Activated gamma-delta T cell treated with Interleukin-2 at 50 U/mL for 16 hours (primary cell): ENCODE data around the gene PSKH1.
"Not testable (repeated sequence)": the region's sequence is repeated elsewhere in the genome, so short reads cannot be mapped to it uniquely, and the experiment has no call there.

Experiments used
- DNase-seq: peaks from one replicate; pipeline ENCODE4 v3.0.0-alpha.2; 2020

Gene PSKH1

DNA sequence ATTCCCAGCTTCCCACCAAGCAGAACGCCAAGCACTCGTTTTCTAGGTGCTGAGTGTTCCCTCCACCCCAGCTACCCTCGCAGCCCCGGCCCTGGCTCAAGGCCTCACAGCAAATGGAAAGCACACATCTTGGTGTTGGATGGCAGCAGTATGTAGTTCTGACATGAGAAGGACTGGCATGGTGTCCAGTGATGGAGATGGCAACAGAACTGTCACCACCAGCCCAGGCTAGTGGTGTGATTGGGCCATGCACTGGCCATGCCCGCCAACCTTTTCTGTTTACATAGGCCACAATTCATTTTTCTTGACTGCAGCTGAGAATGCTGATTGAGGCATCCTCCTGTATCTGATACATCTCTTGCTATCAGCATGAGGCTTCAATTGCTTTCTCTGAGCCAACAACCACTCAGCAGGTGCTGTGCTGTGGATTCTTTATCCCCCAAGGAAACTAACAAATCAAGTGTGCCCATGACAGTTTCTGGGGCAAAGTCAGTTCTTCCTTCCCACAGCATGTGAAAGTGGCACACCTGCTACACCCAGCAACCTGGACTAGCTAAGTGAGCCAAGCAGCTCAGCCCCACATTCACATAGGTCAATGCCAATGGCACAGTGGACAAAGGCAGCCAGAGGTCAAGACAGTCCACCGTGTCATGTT lies 71.5 kb downstream of the PSKH1 start:
- DNase-seq: no peak

DNA sequence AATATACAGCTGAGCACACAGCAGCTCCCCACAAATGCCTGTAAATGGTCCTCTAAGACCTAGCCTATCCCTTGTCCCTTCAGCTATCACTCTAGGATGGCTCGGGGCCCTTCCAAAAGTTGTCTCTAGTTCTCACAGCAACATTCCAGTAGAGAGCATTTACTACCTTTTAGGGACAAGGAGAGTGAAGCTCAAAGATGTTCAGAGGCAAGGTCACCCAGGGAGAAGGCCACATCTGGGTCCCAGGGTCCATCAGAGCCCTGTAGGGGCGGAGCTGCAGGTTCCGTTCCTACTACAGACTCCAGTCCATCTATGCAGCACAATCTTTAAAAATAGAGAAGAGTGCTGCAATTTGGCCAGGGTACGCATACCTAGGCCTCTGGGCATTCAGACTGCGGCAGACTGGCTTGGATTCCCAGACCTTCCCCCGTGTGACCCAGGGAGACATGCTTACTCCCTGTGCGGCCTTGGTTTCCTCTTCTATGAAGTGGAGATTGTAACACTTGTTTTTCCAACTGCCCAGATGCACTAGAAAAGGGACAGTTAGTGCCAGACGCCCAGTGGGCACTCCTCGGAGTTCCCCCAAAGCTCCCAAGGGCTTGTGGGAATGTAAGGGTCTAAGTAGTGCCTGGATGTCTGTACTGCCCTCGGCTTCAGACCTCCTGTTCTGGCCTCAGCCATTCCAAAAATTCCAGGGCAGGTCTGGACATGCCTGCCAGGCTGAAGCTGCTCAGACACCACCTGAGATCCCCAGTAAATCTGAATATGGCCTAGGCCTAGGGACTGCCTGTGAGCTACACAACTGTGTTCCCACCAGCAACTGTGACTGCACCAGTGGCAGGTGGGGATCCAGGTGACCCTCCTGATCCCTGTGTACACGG lies 72.9 kb downstream of the PSKH1 start:
- no peak for DNase-seq

- DNase-seq: no peak
Observed at GRCh38 chr16:67966549-67967182, 73.6 kb downstream of the PSKH1 start.

GRCh38 chr16:67967183-67967957 lies 74.3 kb downstream of the PSKH1 start:
- DNase-seq: no peak

- no peak for DNase-seq
Observed at GRCh38 chr16:67967958-67968399, 74.9 kb downstream of the PSKH1 start.

- DNase-seq: peak; percentile 79
Observed at GRCh38 chr16:67968400-67969253, 75.6 kb downstream of the PSKH1 start, which contains the start of gene SLC12A4. Gene SLC12A4 (minus strand): TSS chr16:67968637. CDS start chr16:67968553, 84 bp downstream.

DNA sequence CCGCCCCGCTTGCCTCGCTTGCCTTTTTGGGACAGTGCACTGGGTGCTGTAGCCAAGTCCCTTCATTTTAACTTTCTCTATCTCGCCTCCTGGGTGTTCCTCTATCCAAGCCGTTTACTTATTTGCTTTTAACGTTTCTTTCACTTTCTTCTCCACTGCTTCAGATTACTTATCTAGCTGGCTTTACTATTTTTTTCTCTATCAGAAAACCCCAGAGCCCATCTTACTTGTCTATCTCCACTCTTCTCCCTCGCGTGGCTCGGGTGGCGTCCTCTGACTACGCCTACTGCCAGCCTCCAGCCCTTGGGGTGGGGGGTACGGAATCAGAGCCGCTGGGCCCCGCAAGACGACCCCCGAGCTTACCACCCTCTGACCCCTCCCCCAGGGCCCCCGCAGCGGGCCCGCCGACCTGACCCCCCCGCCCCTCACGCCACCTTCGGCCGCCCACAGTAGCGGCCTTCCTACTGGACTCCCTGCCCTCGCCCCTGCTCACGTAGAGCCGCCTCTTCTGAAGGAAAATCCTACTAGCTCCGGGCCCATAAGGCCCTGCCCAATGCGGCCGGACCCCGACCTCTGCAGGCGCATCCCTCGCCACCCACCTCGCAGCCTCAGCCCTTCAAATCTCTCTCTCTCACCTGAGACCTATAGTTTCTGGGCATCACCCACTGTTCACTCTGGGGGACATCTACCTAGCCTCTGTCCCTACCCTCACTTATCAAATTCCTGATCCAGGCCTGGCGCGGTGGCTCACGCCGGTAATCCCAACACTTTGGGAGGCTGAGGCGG lies 76.4 kb downstream of the PSKH1 start:
- no peak for DNase-seq

GRCh38 chr16:67971111-67971510 lies 78.1 kb downstream of the PSKH1 start:
- no peak for DNase-seq

- not testable (repeated sequence) for DNase-seq
Observed at GRCh38 chr16:67972285-67972684, 79.2 kb downstream of the PSKH1 start.

- no peak for DNase-seq
Observed at GRCh38 chr16:67975321-67976105, 82.5 kb downstream of the PSKH1 start.

DNA sequence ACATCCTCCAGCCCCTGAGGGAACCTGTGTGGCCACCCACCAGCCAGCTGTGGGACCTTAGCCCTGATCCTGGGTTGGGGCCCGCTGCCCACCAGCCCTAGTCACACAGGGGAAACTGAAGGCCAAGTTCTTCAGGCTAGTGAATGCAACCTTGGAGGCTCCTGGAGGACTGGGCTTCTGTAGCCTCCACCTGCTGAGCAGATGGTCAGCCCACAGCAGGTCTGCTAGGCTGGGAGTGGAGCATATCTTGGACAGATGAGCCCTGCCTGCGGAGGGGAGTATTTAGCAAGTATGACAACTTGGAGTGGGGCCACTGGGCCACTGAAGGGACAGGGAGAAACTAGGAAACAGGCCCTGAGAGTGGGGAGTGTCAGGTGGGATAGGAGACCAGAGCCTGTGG lies 83.2 kb downstream of the PSKH1 start:
- no peak for DNase-seq

DNA sequence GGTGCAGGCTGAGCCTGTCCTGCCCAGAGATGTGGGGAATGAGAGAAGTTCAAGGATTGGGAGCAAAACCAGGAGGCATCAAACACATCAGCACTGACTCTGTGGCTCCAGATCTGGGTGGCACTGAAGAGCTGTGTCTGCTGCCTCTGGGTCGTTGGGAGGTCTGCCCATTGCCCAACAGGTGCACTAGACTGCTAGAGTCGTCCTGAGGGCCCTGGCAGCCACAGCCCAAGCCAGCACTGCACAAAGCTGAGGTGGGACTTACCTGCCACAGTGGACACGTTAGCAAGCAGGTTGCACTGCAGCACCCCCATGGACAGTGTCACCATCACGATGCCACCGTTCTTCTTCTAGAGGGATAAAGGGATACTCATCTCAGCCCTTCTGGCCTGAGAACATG lies 84.0 kb downstream of the PSKH1 start:
- DNase-seq: no peak

- DNase-seq: no peak
Observed at GRCh38 chr16:67977469-67978227, 84.6 kb downstream of the PSKH1 start.
